ENCODE measurements around the gene TTLL6. TPM values are rescaled to one million over a fixed set of nuclear protein-coding genes. Genes with fewer than 3 reads are reported as not detected.

The TTLL6 gene
- total and polyA plus RNA-seq, 4 donors = 0.02 to 0.08 TPM; not detected in 2

GRCh38 chr17:48732688-48733629 is 84.1 kb downstream of the TTLL6 start (continued):
- TF ChIP-seq SP1 (IDR thresholded peaks at IDR 0.05) (no peak), YY1 (IDR thresholded peaks at IDR 0.05) (no peak), GABPA (IDR thresholded peaks at IDR 0.05 in 1 of 2, conservative IDR thresholded peaks at IDR 0.05 in 1 of 2) (no peak), JUND (IDR thresholded peaks at IDR 0.05) (no peak), ATF3 (IDR thresholded peaks at IDR 0.05) (no peak), HNF4G (IDR thresholded peaks at IDR 0.05) (no peak), RAD21 (IDR thresholded peaks at IDR 0.05) (no peak), TAF1 (conservative IDR thresholded peaks at IDR 0.05) (no peak)

GRCh38 chr17:48731355-48731754 is 85.7 kb downstream of the TTLL6 start:
- H3K27ac ChIP-seq (ENCODE audit: low read depth in 1 of 2, low read length in 2 of 2) = no peak overlapping the region
- TF ChIP-seq HNF4G (IDR thresholded peaks at IDR 0.05) = no peak
- TF ChIP-seq GABPA (IDR thresholded peaks at IDR 0.05 in 1 of 2, conservative IDR thresholded peaks at IDR 0.05 in 1 of 2) = no peak
- no peak for TF ChIP-seq ZBTB33 (IDR thresholded peaks at IDR 0.05)
- no peak for TF ChIP-seq SP1 (IDR thresholded peaks at IDR 0.05)
- TF ChIP-seq CTCF (IDR thresholded peaks at IDR 0.05; ENCODE audit: low read depth, low read length, missing input control) = no peak
- no peak for TF ChIP-seq EGR1 (IDR thresholded peaks at IDR 0.05; ENCODE audit: low read depth in 2 of 2)
- H3K4me3 ChIP-seq (ENCODE audit: low read depth in 1 of 3, low read length in 3 of 3) = no peak overlapping the region
- H3K27me3 ChIP-seq (ENCODE audit: control insufficient read depth in 4 of 4, insufficient read depth in 4 of 4, low read length in 3 of 4) = peaks cover 3 to 43% (median 24%) of the 10 kb centered on the region in 4 donors
- H3K36me3 ChIP-seq (ENCODE audit: control insufficient read depth in 4 of 4, insufficient read depth in 3 of 4, low read depth in 1 of 4, low read length in 3 of 4) = peaks cover 0 to 2% (median 0%) of the 10 kb centered on the region in 4 donors
- peaks cover 0 to 7% (median 3%) of the 10 kb centered on the region in 4 donors for H3K4me1 ChIP-seq (ENCODE audit: control insufficient read depth in 4 of 4, insufficient read depth in 4 of 4, low read length in 3 of 4)
- H3K9me3 ChIP-seq (ENCODE audit: control insufficient read depth in 4 of 4, low read length in 3 of 4) = no peaks in the 10 kb centered on the region
- DNase-seq (ENCODE audit: low spot score) = no peak
- H3K9ac ChIP-seq (ENCODE audit: low read depth in 1 of 2, low read length in 2 of 2) = no peak overlapping the region

GRCh38 chr17:48730240-48730550 is 86.8 kb downstream of the TTLL6 start:
- H3K4me1 ChIP-seq (ENCODE audit: control insufficient read depth in 4 of 4, insufficient read depth in 4 of 4, low read length in 3 of 4) = peaks cover 0 to 7% (median 3%) of the 10 kb centered on the region in 4 donors
- H3K9me3 ChIP-seq (ENCODE audit: control insufficient read depth in 4 of 4, low read length in 3 of 4) = no peaks in the 10 kb centered on the region
- no peak overlapping the region for H3K9ac ChIP-seq (ENCODE audit: low read depth in 1 of 2, low read length in 2 of 2)
- H3K4me3 ChIP-seq (ENCODE audit: low read depth in 1 of 3, low read length in 3 of 3) = no peak overlapping the region
- peaks cover 0 to 2% (median 0%) of the 10 kb centered on the region in 4 donors for H3K36me3 ChIP-seq (ENCODE audit: control insufficient read depth in 4 of 4, insufficient read depth in 3 of 4, low read depth in 1 of 4, low read length in 3 of 4)
- TF ChIP-seq YY1 (IDR thresholded peaks at IDR 0.05) = no peak
- no peak for TF ChIP-seq NR2F2 (IDR thresholded peaks at IDR 0.05)
- TF ChIP-seq EGR1 (IDR thresholded peaks at IDR 0.05; ENCODE audit: low read depth in 2 of 2) = no peak
- no peak for TF ChIP-seq ZBTB33 (IDR thresholded peaks at IDR 0.05)
- no peak for TF ChIP-seq CTCF (IDR thresholded peaks at IDR 0.05; ENCODE audit: low read depth, low read length, missing input control)
- TF ChIP-seq MAX (IDR thresholded peaks at IDR 0.05) = no peak
- TF ChIP-seq HNF4A (conservative IDR thresholded peaks at IDR 0.05) = no peak
- no peak for TF ChIP-seq GABPA (IDR thresholded peaks at IDR 0.05 in 1 of 2, conservative IDR thresholded peaks at IDR 0.05 in 1 of 2)
- no peak for TF ChIP-seq TAF1 (conservative IDR thresholded peaks at IDR 0.05)
- no peak for TF ChIP-seq FOXA2 (IDR thresholded peaks at IDR 0.05)
- TF ChIP-seq HNF4G (IDR thresholded peaks at IDR 0.05) = no peak
- TF ChIP-seq ATF3 (IDR thresholded peaks at IDR 0.05) = no peak
- DNase-seq (ENCODE audit: low spot score) = no peak
- 37% methylated on average over 3 of the region's 3 CpGs for WGBS
- H3K27me3 ChIP-seq (ENCODE audit: control insufficient read depth in 4 of 4, insufficient read depth in 4 of 4, low read length in 3 of 4) = peaks cover 3 to 42% (median 24%) of the 10 kb centered on the region in 4 donors
- H3K27ac ChIP-seq (ENCODE audit: low read depth in 1 of 2, low read length in 2 of 2) = no peak overlapping the region
